Nephron (organoid): ENCODE data around the gene CAPN15.

Source experiments
- H3K27ac Mint-ChIP-seq, 3 experiments: 2 replicates each; pipeline ENCODE4 v1.8.0; 2020; ENCODE audit warnings: mixed read lengths in 3 of 3, mild to moderate bottlenecking in 2 of 3, moderate library complexity in 1 of 3
- H3K27me3 Mint-ChIP-seq: 2 replicates; pipeline ENCODE4 v1.8.0; 2021; ENCODE audit warnings: low read depth, mild to moderate bottlenecking, moderate library complexity, mixed read lengths
- H3K36me3 Mint-ChIP-seq: 2 replicates; pipeline ENCODE4 v1.8.0; 2020; ENCODE audit warnings: low read depth, mixed read lengths
- H3K4me1 Mint-ChIP-seq: 2 replicates; pipeline ENCODE4 v1.8.0; 2020; ENCODE audit warnings: mixed read lengths
- H3K4me3 Mint-ChIP-seq, 3 experiments: 2 replicates each; pipeline ENCODE4 v1.8.0; 2020; ENCODE audit warnings: mild to moderate bottlenecking in 3 of 3, mixed read lengths in 3 of 3, moderate library complexity in 2 of 3
- H3K9me3 Mint-ChIP-seq: 2 replicates; pipeline ENCODE4 v1.8.0; 2020; ENCODE audit warnings: mixed read lengths
- CTCF ChIP-seq, 3 experiments: fragments of 200-600 bp; sonication (generic); IDR thresholded peaks; one replicate each; pipeline ENCODE4 v1.5.0; 2021; ENCODE audit warnings: antibody characterized with exemption in 3 of 3; ENCODE audit not compliant: unreplicated experiment in 3 of 3

The CAPN15 gene

GRCh38 chr16:548586-548985, 21.1 kb downstream of the CAPN15 start:
- H3K27ac Mint-ChIP-seq: no peak overlapping the region
- H3K36me3 Mint-ChIP-seq: no peaks in the 10 kb centered on the region
- no peaks in the 10 kb centered on the region for H3K27me3 Mint-ChIP-seq
- no peaks in the 10 kb centered on the region for H3K9me3 Mint-ChIP-seq
- H3K4me1 Mint-ChIP-seq: no peaks in the 10 kb centered on the region
- TF ChIP-seq CTCF (IDR thresholded peaks at IDR 0.05; ENCODE audit: unreplicated experiment in 3 of 3): no peak
- no peak overlapping the region for H3K4me3 Mint-ChIP-seq

- H3K27me3 Mint-ChIP-seq: no peaks in the 10 kb centered on the region
- H3K27ac Mint-ChIP-seq: no peak overlapping the region
- no peak overlapping the region for H3K4me3 Mint-ChIP-seq
- no peaks in the 10 kb centered on the region for H3K9me3 Mint-ChIP-seq
- peaks cover 5% of the 10 kb centered on the region for H3K4me1 Mint-ChIP-seq
- no peak for TF ChIP-seq CTCF (IDR thresholded peaks at IDR 0.05; ENCODE audit: unreplicated experiment in 3 of 3)
- H3K36me3 Mint-ChIP-seq: peaks cover 4% of the 10 kb centered on the region
These were observed 22.2 kb downstream of the CAPN15 start for GRCh38 chr16:549544-550263.

GRCh38 chr16:551210-551609, 23.7 kb downstream of the CAPN15 start:
- Mint-ChIP-seq H3K36me3 (peaks cover 4% of the 10 kb centered on the region), H3K27ac (no peak overlapping the region), H3K27me3 (no peaks in the 10 kb centered on the region), H3K9me3 (no peaks in the 10 kb centered on the region), H3K4me1 (peaks cover 5% of the 10 kb centered on the region), H3K4me3 (no peak overlapping the region)
- TF ChIP-seq CTCF (IDR thresholded peaks at IDR 0.05; ENCODE audit: unreplicated experiment in 3 of 3): no peak

GRCh38 chr16:552171-552570, 24.7 kb downstream of the CAPN15 start:
- Mint-ChIP-seq H3K4me1 (peaks cover 5% of the 10 kb centered on the region), H3K27ac (no peak overlapping the region)

GRCh38 chr16:553601-554296, 26.2 kb downstream of the CAPN15 start:
- Mint-ChIP-seq H3K4me3 (no peak overlapping the region), H3K27me3 (peaks cover 15% of the 10 kb centered on the region), H3K27ac (no peak overlapping the region), H3K4me1 (peaks cover 5% of the 10 kb centered on the region), H3K9me3 (no peaks in the 10 kb centered on the region), H3K36me3 (peaks cover 4% of the 10 kb centered on the region)
- no peak for TF ChIP-seq CTCF (IDR thresholded peaks at IDR 0.05; ENCODE audit: unreplicated experiment in 3 of 3)

More at GRCh38 chr16:552171-552570, 24.7 kb downstream of the CAPN15 start:
- H3K36me3 Mint-ChIP-seq: peaks cover 4% of the 10 kb centered on the region
- peaks cover 4% of the 10 kb centered on the region for H3K27me3 Mint-ChIP-seq
- no peak overlapping the region for H3K4me3 Mint-ChIP-seq
- no peak for TF ChIP-seq CTCF (IDR thresholded peaks at IDR 0.05; ENCODE audit: unreplicated experiment in 3 of 3)
- H3K9me3 Mint-ChIP-seq: no peaks in the 10 kb centered on the region

- no peak for TF ChIP-seq CTCF (IDR thresholded peaks at IDR 0.05; ENCODE audit: unreplicated experiment in 3 of 3)
- peaks cover 5% of the 10 kb centered on the region for H3K4me1 Mint-ChIP-seq
- peak overlapping the region in 2 of 3 experiments; percentile 10 to 49 for H3K27ac Mint-ChIP-seq
- H3K9me3 Mint-ChIP-seq: no peaks in the 10 kb centered on the region
- peaks cover 17% of the 10 kb centered on the region for H3K27me3 Mint-ChIP-seq
- H3K4me3 Mint-ChIP-seq: no peak overlapping the region
- peaks cover 4% of the 10 kb centered on the region for H3K36me3 Mint-ChIP-seq
These were observed 26.7 kb downstream of the CAPN15 start for GRCh38 chr16:554297-554621.
